Peyer's patch (tissue), 4 donors: ENCODE results near the gene TMPRSS3.

Experiments
- POLR2A ChIP-seq, 2 donors: fragments of 450-650 bp; IDR thresholded peaks; one replicate each; pipeline ENCODE4 v1.5.1; 2017; ENCODE audit warnings: antibody characterized with exemption in 2 of 2, mild to moderate bottlenecking in 2 of 2, moderate library complexity in 2 of 2
- TF ChIP-seq, protein P1 (sequence below), 6 experiments: fragments of 450-650 bp in 4 of 6; fragments of 200-600 bp in 2 of 6; sonication (generic) in 1 of 6; IDR thresholded peaks; one replicate each; pipeline ENCODE4 v1.5.1; 2017 to 2019; ENCODE audit warnings: antibody characterized with exemption in 6 of 6, mild to moderate bottlenecking in 3 of 6, moderate library complexity in 1 of 6

DNA sequence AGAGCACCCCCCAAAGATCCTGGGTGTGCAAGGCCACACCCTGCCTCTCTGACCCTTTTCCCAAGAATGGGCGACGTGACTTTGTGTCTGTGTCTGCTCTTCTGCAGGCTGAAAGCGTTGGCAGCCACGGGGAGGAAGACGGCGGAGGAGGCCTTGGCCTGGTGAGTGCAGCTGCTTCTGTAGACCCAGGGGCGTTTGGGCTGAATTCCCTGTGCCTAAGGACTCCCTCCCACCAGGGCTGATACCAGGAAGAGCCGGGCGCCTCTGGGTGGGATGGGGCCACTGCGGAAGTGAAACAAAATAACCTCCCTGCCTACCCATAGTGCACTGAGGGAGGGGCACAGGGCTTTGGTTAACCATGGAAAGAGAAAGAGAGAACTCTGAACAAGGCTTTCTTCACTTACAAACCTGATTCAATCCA is 10.4 kb upstream of the TMPRSS3 start:
- TF ChIP-seq, protein P1, sequence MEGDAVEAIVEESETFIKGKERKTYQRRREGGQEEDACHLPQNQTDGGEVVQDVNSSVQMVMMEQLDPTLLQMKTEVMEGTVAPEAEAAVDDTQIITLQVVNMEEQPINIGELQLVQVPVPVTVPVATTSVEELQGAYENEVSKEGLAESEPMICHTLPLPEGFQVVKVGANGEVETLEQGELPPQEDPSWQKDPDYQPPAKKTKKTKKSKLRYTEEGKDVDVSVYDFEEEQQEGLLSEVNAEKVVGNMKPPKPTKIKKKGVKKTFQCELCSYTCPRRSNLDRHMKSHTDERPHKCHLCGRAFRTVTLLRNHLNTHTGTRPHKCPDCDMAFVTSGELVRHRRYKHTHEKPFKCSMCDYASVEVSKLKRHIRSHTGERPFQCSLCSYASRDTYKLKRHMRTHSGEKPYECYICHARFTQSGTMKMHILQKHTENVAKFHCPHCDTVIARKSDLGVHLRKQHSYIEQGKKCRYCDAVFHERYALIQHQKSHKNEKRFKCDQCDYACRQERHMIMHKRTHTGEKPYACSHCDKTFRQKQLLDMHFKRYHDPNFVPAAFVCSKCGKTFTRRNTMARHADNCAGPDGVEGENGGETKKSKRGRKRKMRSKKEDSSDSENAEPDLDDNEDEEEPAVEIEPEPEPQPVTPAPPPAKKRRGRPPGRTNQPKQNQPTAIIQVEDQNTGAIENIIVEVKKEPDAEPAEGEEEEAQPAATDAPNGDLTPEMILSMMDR (IDR thresholded peaks at IDR 0.05) = no peak
- TF ChIP-seq POLR2A (IDR thresholded peaks at IDR 0.05) = no peak
